OCI-LY1 (cell line): ENCODE data around the gene CD83.

Experiments
- H2AFZ ChIP-seq: fragments of 200-600 bp; sonication (generic), shearing (Covaris generic); 2 replicates; pipeline ENCODE4 v1.6.0; 2014; ENCODE audit warnings: antibody characterized with exemption, mild to moderate bottlenecking, low read length
- H3F3A ChIP-seq: fragments of 200-600 bp; sonication (generic), shearing (Covaris generic); 2 replicates; pipeline ENCODE4 v1.6.0; 2014; ENCODE audit warnings: mild to moderate bottlenecking, antibody characterized with exemption, low read length, moderate library complexity; ENCODE audit not compliant: insufficient read depth
- H3K27ac ChIP-seq: fragments of 200-600 bp; sonication (generic); 2 replicates; pipeline ENCODE4 v1.5.1; 2014; ENCODE audit warnings: low read length, mixed run types, mild to moderate bottlenecking, low read depth; ENCODE audit not compliant: poor library complexity, severe bottlenecking
- H3K27me3 ChIP-seq: fragments of 200-600 bp; sonication (generic); 2 replicates; pipeline ENCODE4 v1.6.0; 2014; ENCODE audit warnings: antibody characterized with exemption, mild to moderate bottlenecking, low read length, moderate library complexity; ENCODE audit not compliant: insufficient read depth
- H3K36me3 ChIP-seq: fragments of 200-600 bp; sonication (generic); 2 replicates; pipeline ENCODE4 v1.6.1; 2014; ENCODE audit warnings: mild to moderate bottlenecking, antibody characterized with exemption, low read length, moderate library complexity, mixed read lengths; ENCODE audit not compliant: insufficient read depth
- H3K4me1 ChIP-seq: fragments of 200-600 bp; sonication (generic); 2 replicates; pipeline ENCODE4 v1.5.1; 2014; ENCODE audit warnings: mild to moderate bottlenecking, low read length, moderate library complexity; ENCODE audit not compliant: insufficient read depth, severe bottlenecking
- H3K4me2 ChIP-seq: fragments of 200-600 bp; sonication (generic), shearing (Covaris generic); 2 replicates; pipeline ENCODE4 v1.6.1; 2014; ENCODE audit warnings: low read length
- H3K4me3 ChIP-seq: fragments of 200-600 bp; sonication (generic); 2 replicates; pipeline ENCODE4 v1.5.1; 2014; ENCODE audit warnings: low read length, low read depth, mild to moderate bottlenecking, mixed read lengths; ENCODE audit not compliant: poor library complexity, severe bottlenecking
- H3K79me2 ChIP-seq: fragments of 200-600 bp; shearing (Covaris generic); 2 replicates; pipeline ENCODE4 v1.6.1; 2016; ENCODE audit warnings: mixed run types, low read length, mixed read lengths; ENCODE audit not compliant: insufficient read depth
- H3K9ac ChIP-seq: fragments of 200-600 bp; sonication (generic), shearing (Covaris generic); 2 replicates; pipeline ENCODE4 v1.6.1; 2014; ENCODE audit warnings: mild to moderate bottlenecking, low read length, mixed read lengths
- H3K9me2 ChIP-seq: fragments of 200-600 bp; sonication (generic), shearing (Covaris generic); 2 replicates; pipeline ENCODE4 v1.6.1; 2014; ENCODE audit warnings: low read depth, mild to moderate bottlenecking, low read length, mixed read lengths
- H3K9me3 ChIP-seq: fragments of 200-600 bp; shearing (Covaris generic); 2 replicates; pipeline ENCODE4 v1.6.1; 2014; ENCODE audit warnings: low read length, mixed read lengths
- H4K20me1 ChIP-seq: fragments of 200-600 bp; sonication (generic), shearing (Covaris generic); 2 replicates; pipeline ENCODE4 v1.6.0; 2016; ENCODE audit warnings: mild to moderate bottlenecking, low read length; ENCODE audit not compliant: insufficient read depth
- CTCF ChIP-seq: fragments of 200-600 bp; sonication (generic), shearing (Covaris generic); IDR thresholded peaks from 2 replicates; pipeline ENCODE4 v1.5.1; 2017; ENCODE audit warnings: mild to moderate bottlenecking, antibody characterized with exemption, low read length, moderate library complexity, mixed read lengths
- EZH2 ChIP-seq: fragments of 200-600 bp; sonication (generic), shearing (Covaris generic); IDR thresholded peaks from 2 replicates; pipeline ENCODE4 v1.8.0; 2017; ENCODE audit warnings: borderline replicate concordance, mixed run types, mild to moderate bottlenecking, antibody characterized with exemption, low read length, moderate library complexity, mixed read lengths

The CD83 gene

DNA sequence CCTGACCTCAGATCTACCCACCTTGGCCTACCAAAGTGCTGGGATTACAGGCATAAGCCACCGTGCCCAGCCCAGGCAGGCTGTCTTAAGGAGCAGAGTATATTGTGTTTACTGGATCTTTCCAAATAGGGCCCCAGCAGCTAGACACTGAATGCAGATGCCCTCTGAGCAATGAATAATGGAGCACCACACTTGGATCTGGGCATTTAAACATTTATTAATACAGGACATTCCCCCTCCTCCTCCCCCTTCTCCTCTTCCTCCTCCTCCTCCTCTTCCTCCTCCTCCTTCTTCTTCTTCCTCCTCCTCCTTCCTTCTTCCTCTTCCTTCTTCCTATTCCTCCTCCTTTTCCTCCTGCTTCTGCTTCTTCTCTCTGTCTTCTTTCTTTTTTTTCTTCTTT, 34.2 kb downstream of the CD83 start:
- no peaks in the 10 kb centered on the region for H3K9me2 ChIP-seq
- H3K79me2 ChIP-seq = no peaks in the 10 kb centered on the region
- no peak overlapping the region for H3K9ac ChIP-seq
- H3F3A ChIP-seq = no peaks in the 10 kb centered on the region
- no peaks in the 10 kb centered on the region for H3K27me3 ChIP-seq
- H3K4me1 ChIP-seq = no peaks in the 10 kb centered on the region
- no peak for TF ChIP-seq CTCF
- TF ChIP-seq EZH2 = no peak
- H3K36me3 ChIP-seq = no peaks in the 10 kb centered on the region
- no peak overlapping the region for H3K4me3 ChIP-seq
- no peak overlapping the region for H3K27ac ChIP-seq
- H3K4me2 ChIP-seq = no peak overlapping the region
- H3K9me3 ChIP-seq = no peaks in the 10 kb centered on the region
- H4K20me1 ChIP-seq = no peaks in the 10 kb centered on the region
- no peak overlapping the region for H2AFZ ChIP-seq

DNA sequence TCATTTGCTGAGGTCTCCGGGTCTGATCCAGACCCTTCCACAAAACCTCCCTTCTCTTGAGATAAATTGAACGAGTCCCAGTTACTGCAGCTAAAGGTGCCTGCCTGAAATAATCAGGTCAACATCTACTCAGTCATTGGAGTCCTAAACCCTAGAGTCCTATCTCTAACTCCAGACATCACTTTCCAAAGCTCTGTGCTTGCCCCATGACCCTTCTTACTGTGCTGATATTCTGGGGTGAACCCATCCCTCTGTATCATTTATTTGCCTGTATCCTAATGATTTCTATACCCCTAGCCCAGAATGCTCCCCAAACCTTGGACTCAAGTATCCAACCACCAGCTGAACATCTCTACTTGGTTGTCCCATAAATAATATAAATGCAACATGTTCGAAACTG, 35.7 kb downstream of the CD83 start:
- H4K20me1 ChIP-seq = no peaks in the 10 kb centered on the region
- no peaks in the 10 kb centered on the region for H3K79me2 ChIP-seq
- H2AFZ ChIP-seq = no peak overlapping the region
- no peak overlapping the region for H3K9ac ChIP-seq
- no peaks in the 10 kb centered on the region for H3K27me3 ChIP-seq
- H3K9me3 ChIP-seq = no peaks in the 10 kb centered on the region
- no peak overlapping the region for H3K4me3 ChIP-seq
- no peaks in the 10 kb centered on the region for H3K4me1 ChIP-seq
- no peak overlapping the region for H3K4me2 ChIP-seq
- H3K9me2 ChIP-seq = no peaks in the 10 kb centered on the region
- no peaks in the 10 kb centered on the region for H3F3A ChIP-seq
- TF ChIP-seq EZH2 (no peak), CTCF (no peak)
- no peak overlapping the region for H3K27ac ChIP-seq
- H3K36me3 ChIP-seq = no peaks in the 10 kb centered on the region

DNA sequence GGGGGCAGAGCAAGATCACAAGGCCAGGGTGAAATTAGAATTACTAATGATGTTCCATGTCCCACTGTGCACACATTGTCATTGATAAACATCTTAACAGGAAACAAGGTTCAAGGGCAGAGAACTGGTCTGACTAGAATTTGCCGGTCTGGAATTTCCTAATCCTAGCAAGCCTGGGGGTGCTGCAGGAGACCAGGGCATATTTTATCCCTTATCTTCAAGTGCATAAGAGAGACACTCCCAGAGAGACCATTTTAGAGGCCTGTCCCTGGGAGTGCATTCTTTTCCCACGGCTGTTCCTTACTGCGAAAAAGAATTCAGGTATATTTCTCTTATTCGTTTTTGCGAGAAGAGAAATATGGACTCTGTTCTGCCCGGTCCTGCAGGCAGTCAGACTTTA, 41.5 kb downstream of the CD83 start:
- H3K9ac ChIP-seq = no peak overlapping the region
- no peaks in the 10 kb centered on the region for H3K9me3 ChIP-seq
- H3K4me1 ChIP-seq = no peaks in the 10 kb centered on the region
- H2AFZ ChIP-seq = no peak overlapping the region
- no peak for TF ChIP-seq EZH2
- H3F3A ChIP-seq = no peaks in the 10 kb centered on the region
- no peak overlapping the region for H3K27ac ChIP-seq
- no peaks in the 10 kb centered on the region for H4K20me1 ChIP-seq
- no peaks in the 10 kb centered on the region for H3K79me2 ChIP-seq
- H3K9me2 ChIP-seq = no peaks in the 10 kb centered on the region
- H3K36me3 ChIP-seq = no peaks in the 10 kb centered on the region
- H3K4me3 ChIP-seq = no peak overlapping the region
- no peak overlapping the region for H3K4me2 ChIP-seq
- H3K27me3 ChIP-seq = no peaks in the 10 kb centered on the region

GRCh38 chr6:14162826-14163225, 45.3 kb downstream of the CD83 start:
- no peak overlapping the region for H3K4me3 ChIP-seq
- H3F3A ChIP-seq = no peaks in the 10 kb centered on the region
- TF ChIP-seq EZH2 (no peak), CTCF (no peak)
- no peak overlapping the region for H3K9ac ChIP-seq
- H3K27me3 ChIP-seq = no peaks in the 10 kb centered on the region
- no peak overlapping the region for H3K27ac ChIP-seq
- no peaks in the 10 kb centered on the region for H3K9me2 ChIP-seq
- H4K20me1 ChIP-seq = no peaks in the 10 kb centered on the region
- H3K4me2 ChIP-seq = no peak overlapping the region
- no peaks in the 10 kb centered on the region for H3K79me2 ChIP-seq
- H3K9me3 ChIP-seq = no peaks in the 10 kb centered on the region
- no peaks in the 10 kb centered on the region for H3K36me3 ChIP-seq
- no peak overlapping the region for H2AFZ ChIP-seq
- H3K4me1 ChIP-seq = no peaks in the 10 kb centered on the region
